Measurements from ENCODE around the gene CAPN1.

CAPN1 gene

DNA sequence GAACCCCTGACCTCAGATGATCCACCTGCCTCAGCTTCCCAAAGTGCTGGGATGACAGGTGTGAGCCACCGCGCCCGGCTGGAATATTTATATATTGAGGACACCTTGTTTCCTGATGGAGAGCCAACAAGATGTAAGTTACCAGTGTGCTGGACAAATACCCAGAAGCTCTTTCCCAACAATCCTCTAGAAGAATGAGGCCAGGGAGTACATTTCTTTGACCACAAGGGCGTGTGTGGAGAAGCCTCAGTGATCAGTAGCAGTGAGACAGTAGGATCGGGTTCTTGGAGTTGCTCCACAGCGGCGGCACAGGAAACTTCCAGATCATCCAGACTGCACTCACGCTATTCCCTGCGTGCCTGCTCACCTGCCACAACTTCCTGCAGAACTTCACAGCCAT, 69.7 kb downstream of the CAPN1 start:
- no peak overlapping the region for H3K4me3 ChIP-seq (ENCODE audit: low read depth, low read length)
- TF ChIP-seq CTCF (IDR thresholded peaks at IDR 0.05; ENCODE audit: insufficient read depth, low read depth, low read length, missing control alignments): no peak
- no peak for DNase-seq (ENCODE audit: low read depth)

- peak; percentile 12 for DNase-seq (ENCODE audit: low read depth)
- TF ChIP-seq CTCF (IDR thresholded peaks at IDR 0.05; ENCODE audit: insufficient read depth, low read depth, low read length, missing control alignments): no peak
- no peak overlapping the region for H3K4me3 ChIP-seq (ENCODE audit: low read depth, low read length)
These were observed 73.0 kb downstream of the CAPN1 start for GRCh38 chr11:65254724-65255123.

DNA sequence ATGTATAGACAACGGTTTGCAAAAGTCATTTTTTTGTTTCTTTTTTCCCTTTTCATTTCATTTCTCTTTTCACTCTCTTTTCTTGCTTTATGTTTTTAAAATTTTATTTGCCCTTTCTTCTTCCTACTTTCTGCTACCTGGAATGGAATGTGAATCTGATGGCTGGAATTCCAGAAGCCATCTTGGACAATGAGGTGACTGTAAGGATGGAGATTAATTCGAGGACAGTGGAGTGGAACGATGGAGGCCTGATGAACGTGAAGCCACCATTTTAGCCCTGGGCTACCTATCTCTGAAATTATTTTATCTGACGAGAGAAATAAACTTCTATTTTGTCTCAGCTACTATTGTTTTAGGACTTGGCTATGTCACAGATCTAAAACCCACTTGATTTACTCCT, 77.3 kb downstream of the CAPN1 start:
- H3K4me3 ChIP-seq (ENCODE audit: low read depth, low read length): no peak overlapping the region
- DNase-seq (ENCODE audit: low read depth): no peak
- no peak for TF ChIP-seq CTCF (IDR thresholded peaks at IDR 0.05; ENCODE audit: insufficient read depth, low read depth, low read length, missing control alignments)

GRCh38 chr11:65260302-65260701, 78.6 kb downstream of the CAPN1 start:
- no peak for TF ChIP-seq CTCF (IDR thresholded peaks at IDR 0.05; ENCODE audit: insufficient read depth, low read depth, low read length, missing control alignments)
- peak; percentile 14 for DNase-seq (ENCODE audit: low read depth)
- H3K4me3 ChIP-seq (ENCODE audit: low read depth, low read length): no peak overlapping the region

DNA sequence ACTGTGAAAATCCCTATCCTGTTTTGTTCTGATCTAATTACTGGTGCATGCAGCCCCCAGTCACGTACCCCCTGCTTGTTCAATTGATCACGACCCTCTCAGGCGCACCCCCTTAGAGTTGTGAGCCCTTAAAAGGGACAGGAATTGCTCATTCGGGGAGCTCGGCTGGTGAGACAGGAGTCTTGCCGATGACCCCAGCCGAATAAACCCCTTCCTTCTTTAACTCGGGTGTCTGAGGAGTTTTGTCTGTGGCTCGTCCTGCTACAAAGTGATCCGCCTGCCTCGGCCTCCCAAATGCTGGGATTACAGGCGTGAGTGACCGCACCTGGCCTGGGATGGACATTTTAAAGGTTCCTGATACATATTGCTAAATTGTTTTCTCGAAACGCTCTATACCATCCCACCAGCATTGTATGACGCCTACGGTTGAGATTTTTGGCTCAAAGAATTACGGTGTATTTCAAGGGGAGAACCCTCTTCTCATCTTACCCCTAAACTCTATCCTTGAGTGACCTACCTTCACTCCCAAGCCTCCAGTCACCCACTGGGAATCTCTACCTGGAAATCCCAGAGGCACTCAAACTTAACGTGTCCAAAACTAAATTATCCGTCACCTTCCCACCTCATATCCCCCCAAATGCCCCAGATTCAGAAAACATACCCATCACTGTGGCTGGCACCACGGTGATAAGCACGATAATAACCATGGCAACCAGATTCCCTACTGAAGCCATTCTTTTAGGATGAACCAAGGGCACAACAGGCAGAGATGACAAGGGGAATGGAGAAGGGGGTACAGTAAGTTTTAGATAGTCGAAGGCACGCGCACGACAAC, 79.2 kb downstream of the CAPN1 start:
- no peak for TF ChIP-seq CTCF (IDR thresholded peaks at IDR 0.05; ENCODE audit: insufficient read depth, low read depth, low read length, missing control alignments)
- DNase-seq (ENCODE audit: low read depth): no peak
- H3K4me3 ChIP-seq (ENCODE audit: low read depth, low read length): peak overlapping the region; percentile 98
